ENCODE measurements around the gene PTDSS2.

- TF ChIP-seq POLR2A (IDR thresholded peaks at IDR 0.05; ENCODE audit: low read depth, low read length) (no peak), POLR2AphosphoS5 (IDR thresholded peaks at IDR 0.05; ENCODE audit: low read depth, low read length) (no peak), TAF1 (IDR thresholded peaks at IDR 0.05; ENCODE audit: borderline replicate concordance, low read depth, low read length) (no peak)
These were observed 42.4 kb upstream of the PTDSS2 start for GRCh38 chr11:407651-408123.

Data from GM12892 (cell line).